Calu3 (cell line): ENCODE data around the gene RPS17. TPM values are rescaled to one million over a fixed set of nuclear protein-coding genes. Genes with fewer than 3 reads are reported as not detected.

Experiments
- BruUV-seq: library from RNA; stranded (reverse); fragments of 400-500 nt; replicated peaks from 2 replicates; lab custom pipeline; 2021; lab: Mats Ljungman, UMichigan
- CTCF ChIA-PET: fragments of 300-600 bp; sonication (Branson Sonifier 250); formaldehyde crosslinking; loops from one replicate; lab custom pipeline; 2022; ENCODE audit warnings: antibody characterized with exemption; lab: Charles Lee
- DNase-seq: peaks from one replicate; pipeline ENCODE4 v3.0.0; 2022
- H3K27ac Mint-ChIP-seq: one replicate; pipeline ENCODE4 v1.8.0; 2022; ENCODE audit warnings: mixed read lengths; ENCODE audit not compliant: unreplicated experiment
- H3K27me3 Mint-ChIP-seq: one replicate; pipeline ENCODE4 v1.8.0; 2022; ENCODE audit warnings: mixed read lengths; ENCODE audit not compliant: unreplicated experiment
- H3K36me3 Mint-ChIP-seq: one replicate; pipeline ENCODE4 v1.8.0; 2022; ENCODE audit warnings: mild to moderate bottlenecking, moderate library complexity, mixed read lengths; ENCODE audit not compliant: insufficient read depth, unreplicated experiment
- H3K4me1 Mint-ChIP-seq: one replicate; pipeline ENCODE4 v1.8.0; 2022; ENCODE audit warnings: mild to moderate bottlenecking, low read depth, mixed read lengths; ENCODE audit not compliant: unreplicated experiment
- H3K4me3 Mint-ChIP-seq: one replicate; pipeline ENCODE4 v1.8.0; 2022; ENCODE audit warnings: mild to moderate bottlenecking, low read depth, moderate library complexity, mixed read lengths; ENCODE audit not compliant: unreplicated experiment
- H3K9me3 Mint-ChIP-seq: one replicate; pipeline ENCODE4 v1.8.0; 2022; ENCODE audit warnings: low read depth, mixed read lengths; ENCODE audit not compliant: unreplicated experiment
- CTCF ChIP-seq: fragments of 200-600 bp; IDR thresholded peaks from one replicate; pipeline ENCODE4 v1.8.0; 2022; ENCODE audit warnings: antibody characterized with exemption; ENCODE audit not compliant: unreplicated experiment
- intact Hi-C: fragments of 100-400 bp; cut with micrococcal nuclease; formaldehyde crosslinking; loops from one replicate; pipeline ENCODE4 v1.10.0; 2022; ENCODE audit not compliant: unreplicated experiment
- total RNA-seq: library from RNA; stranded (reverse); gene quantifications from 2 replicates; pipeline ENCODE4 v1.2.3, GENCODE V29; 2022

RPS17 gene
- total RNA-seq, 1 experiment from 2014 or later = 1,695 TPM

DNA sequence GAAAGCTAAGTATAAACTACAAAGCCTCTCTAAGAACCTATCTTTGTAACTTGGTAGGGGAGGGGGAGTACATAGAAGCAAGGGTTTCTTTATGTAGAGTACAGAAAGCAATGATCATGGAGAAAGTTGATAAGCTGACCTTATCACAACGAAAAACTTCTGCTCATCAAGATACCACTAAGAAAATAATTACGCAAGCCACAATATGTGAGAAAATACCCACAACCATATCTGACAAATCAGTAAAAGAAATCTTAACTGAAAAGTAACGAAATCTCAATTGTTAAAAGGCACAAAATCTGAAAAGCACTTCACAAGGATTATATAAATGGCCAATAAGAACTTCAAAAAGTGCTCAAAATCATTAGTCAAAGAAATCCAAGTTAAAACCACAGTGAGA is 35.1 kb upstream of the RPS17 start:
- Mint-ChIP-seq H3K4me3 (no peak overlapping the region), H3K27me3 (peaks cover 25% of the 10 kb centered on the region), H3K27ac (no peak overlapping the region), H3K36me3 (no peaks in the 10 kb centered on the region), H3K4me1 (no peaks in the 10 kb centered on the region), H3K9me3 (no peaks in the 10 kb centered on the region)
- CTCF ChIA-PET = interaction anchor here (0.6 kb wide), 2 partner anchors 52 to 58 kb away, joined by 3 read pairs; no protein-coding TSS in a partner anchor
- no TSS peak for BruUV-seq
- no peak for TF ChIP-seq CTCF
- intact Hi-C loops = no loop called here
- no peak for DNase-seq

DNA sequence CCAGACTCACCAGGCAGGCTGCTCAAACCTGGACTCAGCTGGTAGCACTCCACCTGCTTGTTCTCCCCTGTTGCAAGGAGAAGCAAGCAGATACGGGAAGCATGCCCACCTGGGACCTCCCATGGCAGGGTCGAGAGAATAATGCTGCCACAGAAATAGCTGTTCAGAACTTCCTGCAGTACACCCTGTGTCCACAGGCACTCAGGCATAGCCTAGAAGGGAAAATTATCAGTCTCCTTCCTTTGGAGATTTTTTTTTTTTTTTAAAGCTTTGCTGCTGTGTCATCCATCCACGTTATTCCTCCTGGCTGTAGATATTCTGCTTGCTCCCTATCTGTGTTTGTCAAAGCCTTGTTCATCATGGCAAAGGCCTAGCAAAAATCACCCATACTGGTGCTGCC is 32.7 kb upstream of the RPS17 start:
- CTCF ChIA-PET = interaction anchor here (0.6 to 0.9 kb wide), 2 partner anchors 11 to 12 kb away, joined by 3 to 6 read pairs; no protein-coding TSS in a partner anchor
- H3K27me3 Mint-ChIP-seq = peaks cover 25% of the 10 kb centered on the region
- H3K4me1 Mint-ChIP-seq = no peaks in the 10 kb centered on the region
- H3K9me3 Mint-ChIP-seq = no peaks in the 10 kb centered on the region
- intact Hi-C loops = no loop called here
- BruUV-seq = no TSS peak
- no peak overlapping the region for H3K4me3 Mint-ChIP-seq
- no peaks in the 10 kb centered on the region for H3K36me3 Mint-ChIP-seq
- no peak for DNase-seq
- H3K27ac Mint-ChIP-seq = no peak overlapping the region
- TF ChIP-seq CTCF = no peak

DNA sequence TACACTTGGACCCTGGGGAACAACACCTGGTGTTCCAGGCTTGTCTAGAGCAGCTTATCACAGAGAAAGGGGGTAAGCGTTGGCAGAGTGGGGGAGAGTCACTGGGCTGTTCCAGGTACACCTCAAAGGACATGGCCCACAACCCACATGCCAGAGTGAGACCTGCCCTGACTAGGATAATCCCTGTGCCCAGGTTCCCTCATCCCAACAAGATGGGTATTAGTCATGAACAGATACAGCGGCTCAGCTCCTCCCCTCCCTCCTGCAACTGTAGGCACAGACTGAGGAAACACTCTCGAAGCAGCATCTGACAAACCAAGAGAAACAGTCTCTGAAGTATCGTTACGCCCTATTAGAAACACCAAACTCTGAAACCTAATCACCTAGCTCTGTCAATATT is 32.1 kb upstream of the RPS17 start:
- H3K27me3 Mint-ChIP-seq = peaks cover 25% of the 10 kb centered on the region
- no peak for DNase-seq
- no peaks in the 10 kb centered on the region for H3K36me3 Mint-ChIP-seq
- no peak overlapping the region for H3K27ac Mint-ChIP-seq
- H3K9me3 Mint-ChIP-seq = no peaks in the 10 kb centered on the region
- H3K4me3 Mint-ChIP-seq = no peak overlapping the region
- no TSS peak for BruUV-seq
- no peaks in the 10 kb centered on the region for H3K4me1 Mint-ChIP-seq
- no peak for TF ChIP-seq CTCF
- CTCF ChIA-PET = interaction anchor here (0.6 kb wide), 1 partner anchor 222 kb away, joined by 5 read pairs; no protein-coding TSS in a partner anchor
- intact Hi-C loops = no loop called here

DNA sequence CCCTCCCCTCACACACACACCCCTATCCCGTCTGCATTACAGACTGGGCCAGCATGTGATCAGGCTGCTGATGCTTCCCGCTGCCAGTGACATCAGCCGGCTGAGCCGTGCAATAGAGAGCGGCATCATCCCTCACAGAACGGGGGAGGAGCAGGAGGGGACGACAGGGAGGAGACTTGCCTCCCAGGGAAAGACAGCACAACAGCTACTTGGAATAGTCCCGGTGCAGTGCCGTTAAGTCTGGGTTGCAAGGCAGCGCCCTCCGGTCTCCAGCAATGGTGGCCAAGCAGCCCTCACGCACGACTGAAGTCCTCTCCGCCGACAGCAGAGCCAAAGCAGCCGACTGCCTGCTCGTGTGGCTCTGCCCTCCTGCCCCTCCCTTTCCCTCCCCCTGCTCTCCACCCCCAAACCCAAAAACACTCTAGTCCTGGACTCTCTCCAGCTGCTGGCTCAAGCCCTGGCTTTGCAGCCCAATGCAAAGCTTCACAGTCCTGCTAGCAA is 31.5 kb upstream of the RPS17 start:
- Mint-ChIP-seq H3K36me3 (no peaks in the 10 kb centered on the region), H3K4me1 (no peaks in the 10 kb centered on the region), H3K4me3 (no peak overlapping the region), H3K27me3 (peaks cover 25% of the 10 kb centered on the region), H3K9me3 (no peaks in the 10 kb centered on the region), H3K27ac (no peak overlapping the region)
- BruUV-seq = no TSS peak
- no peak for TF ChIP-seq CTCF
- no peak for DNase-seq
- CTCF ChIA-PET = interaction anchor here (0.6 kb wide), 1 partner anchor 223 kb away, joined by 5 read pairs; no protein-coding TSS in a partner anchor
- intact Hi-C loops = no loop called here
